HG03460 (cell line): ENCODE measurements around the gene ICAM5.

Experiments
- ATAC-seq: cut with Tn5 transposase; IDR thresholded peaks from one replicate; pipeline ENCODE4 v1.9.1; 2021; ENCODE audit not compliant: unreplicated experiment

Gene ICAM5

GRCh38 chr19:10291554-10292205 is 1.9 kb downstream of the ICAM5 start:
- ATAC-seq = no peak

DNA sequence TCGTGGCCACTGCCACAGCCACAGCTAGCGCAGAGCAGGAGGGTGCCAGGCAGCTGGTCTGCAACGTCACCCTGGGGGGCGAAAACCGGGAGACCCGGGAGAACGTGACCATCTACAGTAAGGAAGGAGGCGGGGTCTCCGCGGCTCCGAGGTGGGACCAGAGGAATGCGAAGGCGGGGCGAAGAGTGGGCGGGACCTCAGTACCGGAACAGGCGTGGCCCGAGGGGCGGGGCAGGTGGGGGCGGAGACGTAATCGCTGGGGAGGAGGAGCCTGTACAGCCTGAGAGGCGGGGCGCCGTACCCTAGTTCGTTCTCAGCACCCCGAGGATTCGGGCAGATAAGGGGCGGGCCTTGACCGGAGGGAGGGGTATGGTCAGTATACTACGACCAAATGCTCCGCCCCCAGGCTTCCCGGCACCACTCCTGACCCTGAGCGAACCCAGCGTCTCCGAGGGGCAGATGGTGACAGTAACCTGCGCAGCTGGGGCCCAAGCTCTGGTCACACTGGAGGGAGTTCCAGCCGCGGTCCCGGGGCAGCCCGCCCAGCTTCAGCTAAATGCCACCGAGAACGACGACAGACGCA is 2.5 kb downstream of the ICAM5 start:
- ATAC-seq = no peak

DNA sequence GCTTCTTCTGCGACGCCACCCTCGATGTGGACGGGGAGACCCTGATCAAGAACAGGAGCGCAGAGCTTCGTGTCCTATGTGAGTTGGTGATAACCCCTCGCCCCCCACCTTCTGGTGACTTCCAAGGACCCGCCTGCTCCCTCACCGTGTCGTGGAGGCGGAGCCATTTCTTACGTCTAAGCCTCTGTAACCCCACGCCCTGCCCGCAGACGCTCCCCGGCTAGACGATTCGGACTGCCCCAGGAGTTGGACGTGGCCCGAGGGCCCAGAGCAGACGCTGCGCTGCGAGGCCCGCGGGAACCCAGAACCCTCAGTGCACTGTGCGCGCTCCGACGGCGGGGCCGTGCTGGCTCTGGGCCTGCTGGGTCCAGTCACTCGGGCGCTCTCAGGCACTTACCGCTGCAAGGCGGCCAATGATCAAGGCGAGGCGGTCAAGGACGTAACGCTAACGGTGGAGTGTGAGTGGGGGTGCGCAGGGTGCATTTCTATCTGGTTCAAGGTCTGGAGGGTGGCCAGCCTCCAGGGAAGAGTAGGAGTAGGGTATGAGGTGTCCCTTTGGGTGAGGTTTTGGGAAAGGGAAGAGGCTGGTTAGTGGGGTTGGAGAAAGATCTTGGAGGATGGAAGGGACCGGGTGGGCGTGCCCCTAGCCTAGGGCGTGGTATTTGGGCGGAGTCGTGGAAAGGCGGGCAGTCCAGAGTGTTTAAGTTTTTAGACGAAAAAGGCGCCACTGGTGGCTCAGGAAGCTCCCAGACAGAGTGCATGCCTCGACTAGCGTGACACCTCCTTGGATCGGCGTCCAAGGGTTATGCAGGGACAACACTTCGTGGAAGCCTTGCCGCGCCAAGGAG is 3.3 kb downstream of the ICAM5 start:
- no peak for ATAC-seq

GRCh38 chr19:10293637-10294367 is 4.0 kb downstream of the ICAM5 start:
- ATAC-seq = no peak

DNA sequence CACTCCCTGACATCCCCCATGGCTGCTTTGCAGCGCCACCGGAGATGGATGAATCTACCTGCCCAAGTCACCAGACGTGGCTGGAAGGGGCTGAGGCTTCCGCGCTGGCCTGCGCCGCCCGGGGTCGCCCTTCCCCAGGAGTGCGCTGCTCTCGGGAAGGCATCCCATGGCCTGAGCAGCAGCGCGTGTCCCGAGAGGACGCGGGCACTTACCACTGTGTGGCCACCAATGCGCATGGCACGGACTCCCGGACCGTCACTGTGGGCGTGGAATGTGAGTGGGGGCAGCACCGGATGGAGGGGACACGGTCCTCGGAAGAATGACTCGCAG is 4.6 kb downstream of the ICAM5 start:
- no peak for ATAC-seq

DNA sequence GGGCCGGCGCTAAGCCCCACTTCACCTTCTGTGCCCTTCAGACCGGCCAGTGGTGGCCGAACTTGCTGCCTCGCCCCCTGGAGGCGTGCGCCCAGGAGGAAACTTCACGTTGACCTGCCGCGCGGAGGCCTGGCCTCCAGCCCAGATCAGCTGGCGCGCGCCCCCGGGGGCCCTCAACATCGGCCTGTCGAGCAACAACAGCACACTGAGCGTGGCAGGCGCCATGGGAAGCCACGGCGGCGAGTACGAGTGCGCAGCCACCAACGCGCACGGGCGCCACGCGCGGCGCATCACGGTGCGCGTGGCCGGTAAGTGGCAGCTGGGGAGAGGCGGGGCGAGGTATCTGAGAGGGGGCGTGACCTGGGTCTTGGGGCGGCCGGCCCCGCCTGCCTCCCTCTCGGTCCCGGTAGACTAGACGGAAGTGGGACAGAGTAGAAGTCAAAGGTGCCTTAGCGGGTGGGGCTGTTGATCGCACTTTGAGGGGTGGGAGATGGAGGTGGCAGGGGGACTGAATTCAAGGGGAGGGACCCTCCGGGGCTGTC is 5.6 kb downstream of the ICAM5 start:
- no peak for ATAC-seq

- ATAC-seq = no peak
Measured at GRCh38 chr19:10295847-10296591, 6.3 kb downstream of the ICAM5 start.

DNA sequence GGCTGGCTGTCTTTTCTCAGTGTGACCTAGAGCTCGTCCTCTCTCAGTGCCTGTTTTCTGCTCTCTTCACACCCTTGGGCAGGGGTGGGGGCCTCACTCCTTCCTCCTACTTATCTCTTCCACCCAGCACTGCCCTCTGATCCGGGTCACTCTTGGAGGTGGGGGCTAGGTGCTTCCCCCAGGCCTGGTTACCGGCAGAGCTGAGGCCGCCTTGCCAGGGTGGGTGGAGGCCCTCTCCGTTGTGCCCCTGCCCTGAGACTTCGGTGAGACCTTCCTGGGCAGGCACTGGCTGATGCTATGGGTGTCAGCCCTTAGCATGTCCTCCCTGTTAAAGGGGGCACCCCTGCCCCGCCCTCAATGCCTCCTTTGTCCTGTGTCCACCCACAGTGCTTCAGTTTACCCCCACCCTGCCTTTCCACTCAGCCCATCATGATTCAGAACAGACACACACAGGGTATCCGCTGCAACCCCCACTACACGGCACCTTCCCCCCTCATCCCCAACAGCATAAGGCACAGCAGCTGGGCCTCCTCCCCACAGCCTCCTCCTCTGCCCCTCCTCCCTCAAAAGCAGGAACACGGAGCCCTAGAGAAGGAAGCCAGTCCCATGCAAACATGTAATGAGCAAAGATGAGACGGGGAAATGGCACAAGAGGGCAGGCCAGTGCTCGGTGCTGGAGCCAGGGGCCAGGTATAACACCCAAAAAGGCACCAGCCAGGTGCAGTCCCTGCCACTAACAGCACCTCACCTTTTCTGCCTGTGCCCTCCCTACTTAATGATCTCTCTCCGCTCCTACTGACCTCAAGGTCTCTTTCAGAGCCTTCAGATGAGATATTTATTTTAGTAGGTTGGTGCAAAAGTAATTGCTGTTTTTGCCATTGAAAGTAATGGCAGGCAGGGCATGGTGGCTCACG is 10.1 kb downstream of the ICAM5 start:
- ATAC-seq = no peak

GRCh38 chr19:10305139-10305806 is 15.5 kb downstream of the ICAM5 start:
- no peak for ATAC-seq

- no peak for ATAC-seq
Measured at GRCh38 chr19:10306327-10306726, 16.6 kb downstream of the ICAM5 start.

GRCh38 chr19:10309423-10309822 is 19.7 kb downstream of the ICAM5 start, which contains the start of gene ZGLP1:
Gene ZGLP1 (minus strand): TSS chr19:10309815.
- no peak for ATAC-seq

DNA sequence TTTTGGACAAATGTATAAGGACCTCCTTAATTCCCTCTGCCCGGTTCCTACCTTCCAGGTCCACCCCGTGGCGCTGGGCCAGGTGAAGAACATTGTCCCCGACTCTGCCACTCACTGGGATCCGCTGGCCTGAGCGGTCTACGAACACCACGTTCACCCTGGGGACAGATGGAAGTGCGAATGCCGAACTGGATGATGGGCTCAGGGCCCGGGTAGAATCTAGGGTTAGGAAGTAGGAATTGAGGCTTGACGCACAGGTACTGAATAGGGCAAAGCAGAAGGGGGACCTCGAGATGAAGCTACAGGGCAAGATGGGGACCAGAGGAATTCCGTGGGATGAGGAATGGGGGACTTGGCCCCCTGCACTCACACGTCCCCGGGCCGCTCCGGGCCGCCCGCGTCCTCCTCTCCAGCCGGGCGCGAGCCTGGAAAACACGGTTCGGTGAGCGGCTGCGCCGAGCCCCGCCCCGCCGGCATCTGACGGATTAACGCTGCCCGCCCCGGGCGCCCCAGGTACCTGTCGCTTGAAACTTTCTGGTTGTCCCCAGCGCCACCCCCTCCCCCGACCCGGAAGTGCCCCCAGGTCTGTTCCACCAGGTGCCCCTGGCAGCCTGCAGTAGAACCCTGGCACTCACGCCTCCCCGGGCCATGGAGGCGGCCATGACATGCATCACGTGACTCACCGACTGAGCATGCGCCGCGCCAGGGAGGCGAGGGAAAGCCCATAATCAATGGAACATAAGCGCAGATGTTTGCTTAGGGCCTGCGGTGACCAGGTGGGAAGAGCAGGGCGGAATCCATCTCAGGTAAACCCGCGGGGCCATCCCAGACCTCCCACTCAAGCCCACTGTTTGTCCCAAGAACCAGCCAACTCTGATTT is 25.8 kb downstream of the ICAM5 start, which contains the start of gene FDX2:
Gene FDX2 (minus strand): TSS at position 681 of the 880 bp plus-strand sequence. CDS start 19 bp downstream, at position 662.
- no peak for ATAC-seq

DNA sequence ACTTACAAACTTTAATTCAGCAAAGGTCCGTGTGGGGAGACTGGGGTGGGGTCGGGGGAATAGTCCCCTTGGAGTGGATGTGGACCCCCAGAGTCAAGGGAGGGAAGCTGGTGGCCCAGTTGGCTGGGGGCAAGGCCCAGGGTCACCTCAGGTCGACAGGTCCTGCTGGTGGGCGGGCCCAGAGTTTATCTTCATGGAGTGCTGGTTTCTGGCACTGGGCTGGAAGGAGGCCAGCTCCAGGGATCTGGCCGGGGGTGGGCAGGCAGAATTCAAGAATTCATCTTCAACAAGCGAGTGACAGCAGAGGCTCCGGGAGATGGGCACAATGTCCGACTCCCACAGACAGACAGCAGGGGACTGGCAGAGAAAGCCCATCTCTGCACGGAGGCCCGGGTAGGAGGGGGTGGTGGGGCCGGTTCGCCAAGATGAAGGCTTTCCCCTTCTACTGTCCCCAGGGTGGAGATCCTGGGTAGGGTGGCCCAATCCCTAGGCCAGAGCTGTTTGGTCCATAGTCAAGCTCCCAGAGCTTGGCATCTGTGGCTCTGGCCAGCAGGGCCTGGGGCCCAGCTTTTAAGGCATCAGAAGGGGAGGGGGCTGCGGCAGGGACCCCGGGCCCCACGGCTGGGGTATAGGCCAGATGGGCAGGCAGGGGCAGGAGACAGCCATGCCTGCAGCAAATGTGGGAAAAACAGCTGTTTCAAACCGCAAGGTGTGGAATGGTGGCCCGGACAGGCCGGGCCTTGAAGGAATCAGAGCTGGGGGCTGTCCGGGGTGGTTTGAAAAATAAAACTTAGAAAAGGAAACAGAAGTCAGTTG is 26.7 kb downstream of the ICAM5 start:
- ATAC-seq = no peak

DNA sequence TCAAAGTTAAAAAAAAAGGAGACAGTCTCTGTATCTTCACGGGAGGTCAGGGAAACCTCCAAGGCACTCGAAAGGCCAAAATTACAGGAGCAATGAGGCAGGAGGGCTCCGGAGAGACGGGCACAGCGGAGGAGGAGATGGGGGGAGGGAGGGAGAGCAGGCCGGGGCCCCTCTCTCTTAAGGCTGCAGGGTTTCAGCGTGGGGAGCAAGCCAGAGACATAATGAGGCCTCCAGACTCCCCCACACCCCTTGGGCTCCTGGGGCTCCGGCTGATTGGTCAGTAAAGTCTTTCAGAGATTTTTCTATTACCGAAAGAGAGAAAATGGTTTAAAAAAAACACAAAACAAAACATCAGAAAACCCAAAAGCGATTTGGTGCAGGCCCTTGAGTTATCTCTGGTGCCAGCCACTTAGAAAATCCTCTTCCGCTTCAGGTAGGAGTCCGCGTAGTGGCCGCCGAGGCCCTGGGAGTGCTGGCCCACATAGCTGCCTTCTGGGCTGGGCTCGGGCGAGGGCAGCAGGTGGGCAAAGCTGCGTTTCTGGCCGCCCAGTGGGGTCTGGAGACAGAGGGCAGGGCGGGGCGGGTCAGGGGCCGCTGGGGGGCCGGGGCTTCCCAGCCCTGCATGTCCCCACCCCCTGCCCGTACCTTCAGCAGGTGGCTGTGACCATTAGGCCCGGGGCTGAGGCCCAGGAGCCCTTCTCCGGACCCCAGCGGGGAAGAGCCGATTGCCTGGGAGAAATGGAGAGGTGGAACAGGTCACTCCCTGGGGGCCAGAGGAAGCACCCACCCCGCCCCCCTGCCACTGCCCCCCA is 27.5 kb downstream of the ICAM5 start:
- ATAC-seq = no peak

DNA sequence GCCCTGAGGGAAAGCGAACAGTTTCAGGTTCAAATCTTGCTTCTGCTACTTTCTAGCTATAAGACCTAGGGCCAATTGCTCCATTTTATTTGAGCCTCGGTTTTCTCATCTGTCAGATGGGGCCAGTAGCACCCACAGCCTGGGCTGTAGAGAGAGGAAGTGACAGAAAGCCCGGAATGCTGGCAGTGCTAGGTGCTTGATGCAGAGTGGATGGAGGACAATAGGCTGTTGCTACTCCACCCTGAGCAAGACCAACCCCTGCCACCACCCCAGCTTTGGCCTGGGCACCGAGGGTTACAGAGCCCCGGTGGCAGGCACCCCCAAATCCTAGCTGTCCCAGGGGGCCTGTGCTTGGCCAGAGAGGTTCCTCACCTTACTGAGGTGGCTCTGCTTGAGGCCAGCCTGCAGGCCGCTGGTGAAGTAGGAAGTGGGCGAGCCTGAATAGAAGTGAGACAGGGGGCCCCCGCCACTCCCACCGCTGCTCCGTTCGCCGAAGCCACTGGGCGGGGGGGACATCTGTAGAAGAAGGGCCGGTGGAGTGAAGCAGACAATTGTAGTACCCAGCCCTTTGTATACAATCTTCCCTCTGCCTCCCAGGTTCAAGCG is 28.2 kb downstream of the ICAM5 start:
- no peak for ATAC-seq
